GM18517 (cell line): ENCODE results near the gene SSBP2.

Source experiments
- ATAC-seq: cut with Tn5 transposase; IDR thresholded peaks from one replicate; pipeline ENCODE4 v1.9.1; 2021; ENCODE audit warnings: mild to moderate bottlenecking, moderate library complexity; ENCODE audit not compliant: unreplicated experiment

The SSBP2 gene

DNA sequence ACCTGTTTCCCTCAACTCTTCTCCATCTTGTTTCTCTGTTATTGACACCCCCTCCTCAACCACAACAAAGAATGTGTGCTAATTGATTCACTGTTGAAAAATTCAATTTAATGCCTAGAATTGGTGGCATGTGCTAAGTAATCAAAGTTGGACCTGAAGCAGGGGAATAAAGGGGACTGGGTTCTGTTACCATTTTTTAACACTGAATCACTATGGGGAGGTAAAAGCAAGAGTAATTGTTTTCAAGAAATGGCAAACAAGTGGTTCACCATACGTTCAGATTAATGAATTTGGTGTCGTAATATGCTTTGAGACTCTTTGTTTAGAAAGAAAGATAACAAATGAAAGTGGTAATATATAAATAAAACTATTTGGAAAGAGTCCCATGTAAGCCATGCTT, 17.0 kb upstream of the SSBP2 start:
- ATAC-seq = no peak

DNA sequence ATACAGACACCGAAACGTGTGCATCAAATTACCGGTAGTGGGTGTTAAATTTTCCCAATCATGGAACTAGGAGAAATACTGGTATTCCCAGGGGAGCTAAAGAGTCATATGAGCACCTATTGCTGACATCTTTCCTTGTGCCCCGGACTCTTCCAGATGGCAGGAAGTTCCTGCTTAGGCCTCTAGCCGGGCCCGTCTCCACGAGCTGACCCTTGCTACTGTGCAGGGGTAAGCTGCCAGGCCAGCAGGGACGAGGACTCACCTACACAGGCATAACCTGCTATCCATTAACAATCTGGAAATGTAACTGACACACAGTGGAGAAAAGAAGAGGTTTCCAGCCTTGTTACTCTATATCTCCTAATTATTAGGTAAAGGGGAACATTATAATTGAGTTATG, 16.2 kb upstream of the SSBP2 start:
- no peak for ATAC-seq

DNA sequence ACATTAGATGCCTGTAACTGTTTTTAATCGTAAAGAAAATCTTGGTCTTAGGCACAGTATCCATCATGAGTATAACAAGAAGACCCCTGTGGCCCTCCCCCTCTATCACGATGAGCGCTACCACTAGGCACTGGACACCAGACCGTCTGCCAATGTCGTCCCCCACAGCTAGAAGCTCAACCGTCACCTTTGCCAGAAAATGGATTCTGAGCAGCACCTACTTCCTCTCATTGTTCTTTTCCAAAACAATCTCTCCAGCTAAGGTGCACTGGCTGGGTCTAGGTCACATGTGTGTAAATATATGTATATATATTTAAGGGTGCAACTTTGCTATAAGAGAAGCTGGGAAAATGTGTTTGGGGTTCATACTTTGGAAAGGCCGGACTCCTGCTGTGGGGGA, 15.7 kb upstream of the SSBP2 start:
- ATAC-seq = no peak

DNA sequence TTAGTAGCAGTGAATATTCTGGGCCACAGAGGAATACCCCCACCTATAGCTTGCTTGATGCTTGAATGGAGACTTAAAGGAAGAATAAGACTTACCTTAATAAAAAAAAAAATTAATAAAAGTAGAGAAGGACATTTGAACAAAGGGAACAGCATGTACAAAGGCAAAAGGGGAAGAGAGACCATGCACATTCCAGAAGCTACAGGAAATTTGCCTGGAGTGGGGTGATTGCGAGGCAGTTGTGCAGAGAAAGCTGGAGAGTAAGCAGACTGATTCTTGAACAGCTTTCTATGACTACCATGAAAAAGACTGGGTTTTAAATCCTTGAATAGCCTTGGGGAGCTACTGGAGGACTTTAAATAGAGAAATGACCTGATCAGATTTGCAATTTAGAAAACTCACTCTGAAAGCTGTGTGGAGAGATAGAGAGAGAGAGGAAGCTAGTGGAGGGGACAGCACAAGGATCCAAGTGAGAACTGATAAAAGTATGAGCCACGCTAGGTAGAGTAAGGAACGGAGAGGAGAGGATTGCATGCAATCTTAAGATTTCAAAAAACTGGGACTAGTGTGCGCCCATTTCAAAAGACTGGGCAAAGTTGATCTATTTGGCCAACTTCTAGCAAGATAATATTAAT, 12.5 kb upstream of the SSBP2 start:
- ATAC-seq = no peak

DNA sequence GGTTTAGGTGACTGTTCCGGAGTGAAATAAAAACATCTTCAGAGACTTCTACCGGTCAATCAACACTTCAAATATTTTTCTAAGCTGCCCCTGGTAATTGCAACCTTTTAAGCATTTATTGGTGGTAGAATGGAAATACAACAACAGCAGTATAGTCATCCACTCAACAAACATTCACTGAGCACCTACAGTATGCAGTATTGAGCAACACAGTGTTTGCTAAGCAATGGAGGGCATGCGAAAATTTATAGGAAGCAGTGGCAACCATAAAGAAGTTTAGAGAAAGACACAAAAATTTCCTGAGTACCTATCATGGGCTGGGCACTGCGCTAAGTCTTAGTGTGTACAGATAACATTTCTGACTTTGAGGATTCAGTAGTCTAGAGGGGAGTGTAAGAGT, 12.0 kb upstream of the SSBP2 start:
- no peak for ATAC-seq

DNA sequence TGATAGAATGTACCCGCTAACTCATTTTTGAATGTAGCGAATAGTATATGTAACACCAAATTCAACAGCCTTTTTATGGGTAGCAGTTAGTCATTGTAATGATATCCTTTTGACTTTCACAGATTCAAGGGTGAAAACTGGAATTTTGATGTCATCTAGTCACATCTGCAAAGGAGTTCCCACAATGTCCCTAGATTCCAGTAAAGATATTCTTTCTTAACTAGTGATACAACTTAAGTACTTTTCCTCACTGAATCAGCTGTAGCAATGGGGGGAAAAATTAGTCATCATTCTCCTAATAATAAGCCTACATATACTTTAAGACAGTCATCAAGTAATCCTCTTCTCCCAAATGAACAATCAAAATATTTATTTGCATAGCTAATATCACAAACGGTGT, 11.5 kb upstream of the SSBP2 start:
- ATAC-seq = no peak

DNA sequence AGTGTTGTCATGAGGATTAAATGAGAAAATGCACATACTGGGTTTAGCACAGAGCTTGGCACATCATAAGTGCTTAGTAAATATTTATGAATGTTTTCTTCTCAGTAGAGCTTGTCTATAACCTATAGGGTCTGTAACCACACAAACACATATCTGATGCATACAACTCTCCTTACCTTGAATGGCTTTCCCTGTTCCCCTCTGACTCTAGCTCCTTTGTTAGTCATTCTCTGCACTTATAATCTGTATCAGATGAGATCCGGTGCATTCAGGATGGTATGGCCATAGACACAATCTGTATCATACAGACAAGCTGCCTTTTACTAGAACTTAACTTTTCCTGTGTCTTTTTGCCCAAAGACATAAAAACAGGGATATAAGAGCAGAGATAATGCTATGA, 11.1 kb upstream of the SSBP2 start:
- ATAC-seq = no peak

DNA sequence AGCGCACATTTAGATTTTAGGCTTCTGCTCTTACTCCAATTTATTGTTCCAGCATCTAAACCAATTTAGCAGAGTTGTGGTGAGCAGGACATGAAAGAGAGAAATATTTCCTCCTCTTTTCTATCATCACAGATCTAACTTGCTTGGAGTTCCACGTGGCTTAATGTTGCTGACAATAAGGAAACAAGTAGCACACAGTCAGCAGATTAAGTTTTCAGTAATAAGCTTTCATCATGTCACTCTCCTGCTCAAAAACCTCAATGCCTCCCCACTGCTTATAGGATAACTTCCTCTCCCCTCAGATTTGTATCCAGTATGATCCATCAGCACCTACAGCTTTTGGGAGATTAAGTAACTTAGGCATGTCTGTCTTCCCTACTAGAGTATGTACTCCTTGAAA, 10.4 kb upstream of the SSBP2 start:
- ATAC-seq = no peak

DNA sequence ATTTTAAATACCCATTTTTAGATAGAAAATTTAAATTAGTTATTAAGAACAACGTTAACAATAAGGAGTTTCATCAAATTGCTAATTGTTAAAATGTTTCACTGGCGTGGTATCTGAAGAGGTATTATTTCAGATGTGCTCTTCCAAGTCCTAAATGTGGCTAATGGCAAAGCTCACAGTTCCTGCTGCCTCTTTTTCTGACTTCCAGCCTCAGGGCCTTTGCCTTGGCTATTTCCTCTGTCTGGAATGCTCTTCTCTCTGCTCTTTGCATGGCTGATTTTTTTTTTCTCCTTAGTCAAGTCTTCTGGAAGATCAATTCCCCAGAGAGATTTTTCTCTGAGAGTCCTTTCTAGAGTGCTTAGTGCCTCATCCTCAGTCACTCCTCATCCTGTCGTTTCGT, 9.6 kb upstream of the SSBP2 start:
- no peak for ATAC-seq

DNA sequence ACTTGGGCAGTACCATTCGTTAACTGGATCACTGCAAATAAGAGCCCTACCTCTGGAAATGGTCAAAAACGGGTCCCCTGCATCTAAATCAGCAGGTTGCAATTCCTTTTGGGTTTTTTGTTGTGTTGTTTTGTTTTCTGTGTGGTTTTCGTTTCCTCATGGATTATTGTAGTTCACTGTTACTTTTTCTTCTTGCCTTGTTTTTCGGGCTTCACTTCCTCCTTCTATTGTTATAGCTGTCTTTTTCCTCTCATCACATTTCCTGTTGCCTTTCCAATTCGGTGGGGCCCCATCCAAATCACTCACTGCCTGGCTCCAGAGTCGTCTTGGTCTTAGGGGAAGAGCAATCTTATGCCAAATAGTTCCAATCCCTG, 8.7 kb upstream of the SSBP2 start:
- no peak for ATAC-seq

DNA sequence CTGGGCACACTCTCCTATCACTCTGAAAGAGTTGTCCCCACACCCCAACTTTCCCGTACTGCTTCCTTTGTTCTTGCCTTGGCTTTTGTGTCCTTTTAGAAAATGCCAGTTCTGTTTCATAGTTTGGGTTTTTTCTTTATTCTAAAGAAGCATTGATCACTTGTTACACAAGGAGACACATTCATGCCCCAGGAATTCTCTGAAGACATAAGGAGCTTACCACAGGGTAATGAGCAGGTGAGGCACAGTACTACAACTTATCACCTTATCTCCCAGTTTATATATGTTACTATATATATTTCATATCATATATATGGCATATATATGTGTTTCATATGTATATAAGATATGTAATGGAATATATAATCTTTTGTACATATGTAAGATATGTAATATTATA, 6.5 kb upstream of the SSBP2 start:
- ATAC-seq = no peak

DNA sequence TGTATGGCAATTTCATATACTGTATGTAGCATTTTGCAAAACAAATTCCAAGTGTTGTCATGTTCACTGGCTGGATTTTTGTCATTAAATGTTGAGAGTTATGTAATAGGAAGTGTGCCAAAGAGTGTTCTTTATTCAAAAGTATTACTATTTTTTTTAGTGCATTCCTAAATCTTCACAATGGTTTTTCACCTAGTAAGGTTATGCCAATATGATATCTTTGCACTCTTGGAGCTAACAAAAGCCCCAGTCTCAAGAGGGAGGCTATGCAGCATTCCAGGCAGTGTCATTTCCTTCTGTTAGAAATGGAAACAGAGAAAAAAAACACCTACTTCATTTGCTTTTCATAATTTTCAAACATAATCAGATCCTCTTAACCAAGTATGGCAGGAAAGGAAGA, 5.1 kb upstream of the SSBP2 start:
- no peak for ATAC-seq

DNA sequence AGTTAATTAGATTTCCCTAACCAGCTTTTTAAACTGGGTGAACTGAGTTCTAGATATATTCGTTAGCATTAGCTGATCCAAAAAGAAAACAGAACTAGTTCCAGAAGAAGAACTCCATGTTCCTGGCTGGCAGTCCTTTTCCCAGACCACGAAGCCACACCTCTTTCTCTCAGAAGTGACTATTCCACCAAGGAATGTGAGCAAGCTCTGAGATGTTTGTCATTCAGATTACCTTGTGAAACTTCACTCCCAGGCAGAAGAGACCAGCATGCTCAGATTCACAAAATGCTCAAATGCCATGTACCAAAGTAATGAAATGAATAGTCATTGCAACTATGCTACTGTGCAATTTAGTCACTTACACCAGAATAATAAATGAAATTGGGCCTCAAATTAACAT, 4.4 kb upstream of the SSBP2 start:
- ATAC-seq = no peak

DNA sequence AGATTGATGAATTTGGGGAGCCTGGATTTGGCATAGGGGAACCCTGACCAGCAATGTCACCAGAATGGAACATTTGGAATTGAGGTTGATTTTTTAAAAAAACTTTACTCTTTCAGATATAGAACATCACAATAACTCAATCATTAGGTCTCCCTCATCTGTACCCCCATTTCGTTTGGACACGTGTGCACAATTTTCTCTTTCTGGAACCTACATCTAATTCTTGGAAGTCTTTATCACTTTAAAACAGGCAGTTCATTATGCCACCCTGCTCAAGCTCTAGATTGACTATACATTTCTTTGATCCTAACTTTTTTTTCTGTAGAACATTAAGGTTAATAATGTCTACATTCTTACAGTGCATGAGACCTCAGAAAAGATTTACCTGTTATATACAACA, 3.7 kb upstream of the SSBP2 start:
- no peak for ATAC-seq

DNA sequence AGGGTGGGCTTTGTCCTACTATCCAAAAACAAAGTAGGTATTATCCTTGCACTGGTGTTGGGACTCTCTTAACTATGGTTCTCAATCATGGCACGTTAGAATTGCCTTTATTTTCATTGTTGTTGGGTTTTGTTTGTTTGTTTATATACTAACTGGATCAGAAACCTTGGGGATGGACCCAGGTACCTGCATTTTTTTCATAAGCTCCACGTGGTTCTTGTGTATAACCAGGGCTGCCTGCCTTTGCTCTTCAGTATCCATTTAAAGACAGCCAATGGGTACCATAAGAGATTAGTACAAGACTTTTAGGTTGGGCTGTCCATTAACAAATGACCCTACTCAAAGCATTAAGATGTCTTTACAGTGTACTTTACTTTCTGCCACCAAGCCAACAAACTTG, 2.5 kb upstream of the SSBP2 start:
- ATAC-seq = no peak

DNA sequence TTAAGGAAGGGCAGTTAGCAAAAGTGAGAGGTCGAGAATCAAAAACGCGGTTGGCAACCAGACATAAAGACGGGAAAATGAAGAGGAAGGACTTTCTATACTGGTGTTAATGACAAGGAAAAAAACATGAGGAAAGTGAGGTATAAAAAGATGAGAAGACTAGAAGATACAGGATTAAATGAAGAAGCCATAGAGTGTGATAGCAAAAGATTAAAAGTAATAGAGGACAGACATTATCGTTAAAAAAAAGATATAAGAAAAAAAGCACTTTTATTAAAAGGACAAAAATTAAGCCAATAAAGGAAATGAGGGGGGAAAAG, 1.7 kb upstream of the SSBP2 start:
- ATAC-seq = no peak

DNA sequence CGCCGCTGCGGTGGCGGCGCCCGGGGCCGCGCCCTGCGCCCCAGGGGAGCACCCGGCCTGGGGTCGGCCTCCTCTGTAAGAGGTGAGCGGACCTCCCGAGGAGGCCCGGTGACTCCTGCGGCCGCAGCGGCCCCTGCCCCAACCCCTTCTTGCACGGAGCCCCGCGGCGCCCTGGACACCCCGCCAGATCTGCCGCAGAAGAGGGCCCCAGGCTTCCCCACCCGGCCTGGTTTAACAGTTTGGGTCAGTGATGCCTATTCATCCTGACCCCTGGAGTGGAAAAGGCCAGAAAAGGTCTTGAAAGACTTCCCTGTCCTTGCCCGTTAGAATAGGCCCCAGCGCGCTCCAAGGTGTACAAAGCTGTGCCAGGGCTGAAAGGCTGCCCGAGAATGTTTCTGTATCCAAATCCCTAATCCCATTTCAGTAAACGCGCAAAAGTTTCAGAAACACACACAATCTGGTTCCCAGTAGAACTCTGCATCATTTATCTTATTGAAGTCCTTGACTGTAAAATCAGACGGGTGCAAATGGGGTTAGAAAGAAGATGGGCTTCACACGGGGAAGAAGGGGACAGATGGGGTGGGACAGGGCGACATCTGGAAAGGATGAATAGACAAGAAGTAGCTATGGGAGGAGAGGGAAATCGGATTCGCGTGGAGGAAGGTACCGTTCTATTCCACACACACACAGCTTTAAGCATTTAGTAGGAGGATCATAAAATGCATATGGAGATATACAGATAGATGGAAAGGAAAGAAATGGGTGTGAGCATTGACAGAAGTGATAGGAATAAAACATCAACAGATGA, 1.1 kb upstream of the SSBP2 start:
- ATAC-seq = peak; percentile 9

DNA sequence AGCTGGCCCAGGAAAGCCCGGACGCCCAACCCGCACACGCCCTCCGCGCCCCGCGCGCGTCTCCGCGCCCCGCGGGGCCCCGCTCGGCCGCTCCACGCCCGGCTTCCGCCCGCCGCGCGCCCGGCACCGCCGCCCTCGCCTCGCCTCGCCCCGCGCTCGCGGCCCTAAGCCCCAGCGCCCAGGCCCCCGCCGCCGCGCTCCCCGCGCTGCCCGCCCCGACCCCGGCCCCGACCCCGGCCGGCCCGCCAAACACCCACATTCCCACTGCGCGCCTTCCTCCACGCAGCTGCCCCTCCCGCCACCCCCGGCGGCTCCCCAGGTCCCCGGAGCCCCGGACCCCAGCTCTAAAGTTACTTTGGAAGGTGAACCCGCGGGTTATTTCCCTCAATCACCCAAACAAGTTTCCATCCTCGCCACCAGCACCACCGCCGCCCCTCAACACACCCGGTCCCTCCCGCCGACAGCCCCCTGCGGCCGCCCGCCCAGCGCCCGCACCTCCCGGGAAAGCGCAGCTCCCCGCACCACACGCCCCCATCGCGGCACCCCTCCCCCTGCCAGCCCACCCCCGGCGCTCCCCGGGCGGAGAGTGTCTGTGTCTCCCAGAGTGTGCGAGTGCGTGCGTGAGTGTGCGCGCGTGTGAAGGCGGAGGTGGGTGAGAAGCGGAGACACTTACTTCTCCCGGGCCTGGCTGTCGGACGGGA, 439 bp downstream of the SSBP2 start:
- peak; percentile 8 for ATAC-seq

DNA sequence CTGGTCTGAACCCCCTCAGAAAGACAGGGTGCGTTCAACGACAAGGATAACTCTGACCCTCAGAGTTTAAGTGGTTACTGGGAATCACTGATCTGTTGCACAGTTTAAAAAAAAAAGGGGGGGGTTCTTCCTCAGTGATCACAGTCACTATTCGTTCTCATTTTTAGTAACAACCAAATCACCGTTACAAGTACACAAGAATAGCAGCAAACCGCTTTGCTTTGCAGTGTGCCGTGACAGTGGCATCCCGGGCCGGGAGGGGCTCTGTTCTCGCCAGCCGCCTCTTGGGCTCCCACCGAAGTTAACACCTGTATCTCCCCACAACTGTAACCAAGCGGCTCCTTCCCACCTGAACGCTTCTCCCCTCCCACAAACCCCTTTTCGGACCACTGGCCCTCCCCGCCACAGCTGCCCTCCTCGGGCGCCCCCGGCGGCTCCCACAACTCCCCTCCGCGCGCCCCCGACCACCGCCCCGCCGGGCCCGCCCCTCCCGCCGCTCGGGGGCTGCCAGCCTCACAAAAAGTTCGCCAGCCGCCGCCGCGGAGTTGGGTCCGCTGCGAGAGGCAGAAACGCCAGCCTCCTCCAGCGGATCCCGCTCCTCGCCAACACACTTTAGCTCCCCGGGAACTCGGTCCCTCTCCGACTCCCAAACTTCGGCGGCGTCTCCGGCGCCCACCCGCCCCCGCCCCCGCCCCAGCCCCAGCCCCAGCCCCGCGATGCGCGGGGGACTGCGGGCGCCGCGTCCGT, 1.2 kb downstream of the SSBP2 start:
- ATAC-seq = peak; percentile 38

DNA sequence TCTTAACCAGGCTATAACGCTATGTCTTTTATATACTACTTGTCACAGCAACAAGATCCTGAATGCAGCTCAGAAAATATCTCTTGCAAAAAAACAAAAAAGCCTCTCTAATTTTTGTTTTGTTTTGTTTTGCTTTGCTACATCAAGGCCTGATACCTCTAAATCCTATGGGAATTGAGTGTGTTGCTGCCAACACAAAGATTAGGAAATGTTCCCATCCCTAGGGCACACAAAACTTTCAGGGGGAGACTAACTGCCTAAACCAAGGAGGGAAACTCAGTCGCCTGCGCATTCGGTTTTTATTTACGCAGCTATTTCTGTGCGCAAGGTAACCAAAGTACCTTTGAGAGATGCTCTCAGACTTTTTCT, 1.7 kb downstream of the SSBP2 start:
- no peak for ATAC-seq

DNA sequence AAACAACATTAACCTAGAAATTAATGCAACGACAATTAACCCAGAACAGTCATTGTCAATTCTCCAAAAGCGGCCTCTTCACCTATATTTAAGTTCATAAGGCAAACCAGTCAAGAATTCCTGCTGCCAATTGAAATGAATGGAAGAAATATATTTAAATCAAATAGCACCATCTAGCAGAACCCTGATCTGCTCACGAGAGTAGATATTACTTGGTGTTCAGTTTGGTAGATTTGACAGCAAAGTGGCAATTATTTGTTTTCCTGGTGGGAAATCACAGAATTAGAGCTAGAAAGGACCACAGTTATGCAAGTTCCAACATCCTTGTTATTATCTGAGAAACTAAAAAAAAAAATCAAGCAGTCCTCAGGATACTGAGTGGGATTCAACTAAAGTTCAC, 2.3 kb downstream of the SSBP2 start:
- no peak for ATAC-seq

DNA sequence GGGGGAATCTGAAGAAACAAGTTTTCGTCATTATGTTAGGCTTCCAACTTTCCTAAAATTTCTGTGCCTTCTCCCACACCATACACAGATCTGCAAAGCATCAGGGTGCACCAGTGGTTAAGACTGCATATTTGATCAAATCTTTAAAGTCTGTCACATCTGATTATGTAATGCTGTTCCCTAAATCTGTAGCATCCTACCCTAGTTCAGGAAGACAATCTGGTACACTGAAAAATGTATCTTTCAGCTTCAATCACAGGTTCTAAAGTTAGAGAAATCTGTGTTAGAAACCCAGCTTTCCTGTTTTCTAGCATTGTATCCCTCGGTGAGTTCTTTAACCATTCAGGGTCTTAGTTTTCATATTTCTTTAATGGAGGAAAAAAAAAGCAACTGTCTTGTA, 3.9 kb downstream of the SSBP2 start:
- ATAC-seq = no peak
